ENCODE results near the gene CTNND2.

CTNND2 gene

DNA sequence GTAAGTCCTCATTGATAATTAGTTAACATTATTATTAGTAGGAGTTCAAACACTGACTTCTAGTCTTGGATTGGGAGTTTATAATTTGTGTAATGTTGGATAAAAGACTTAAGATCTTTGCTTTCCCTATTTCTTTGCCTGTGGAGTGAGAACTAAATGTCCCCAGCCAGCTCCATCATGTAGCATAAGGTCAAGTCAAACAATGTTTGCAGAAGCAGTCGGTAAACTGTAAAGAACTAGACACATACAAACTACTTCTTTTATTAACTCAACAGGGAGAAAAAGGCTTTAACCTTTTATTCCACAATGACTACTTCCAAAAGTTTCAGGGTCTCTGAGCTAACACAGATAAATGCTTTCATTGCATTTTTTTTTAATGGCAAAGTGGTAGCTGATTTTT is 192.3 kb downstream of the CTNND2 start:
- no peak overlapping the region for H3K4me3 Mint-ChIP-seq
- no peaks in the 10 kb centered on the region for H3K27me3 Mint-ChIP-seq
- H3K9me3 Mint-ChIP-seq: no peaks in the 10 kb centered on the region
- H3K36me3 Mint-ChIP-seq (ENCODE audit: low read depth): no peaks in the 10 kb centered on the region
- DNase-seq: no peak
- H3K4me1 Mint-ChIP-seq: no peaks in the 10 kb centered on the region
- no peak overlapping the region for H3K27ac Mint-ChIP-seq
- ATAC-seq: no peak

GRCh38 chr5:11709021-11709420 is 195.2 kb downstream of the CTNND2 start:
- ATAC-seq: no peak
- no peaks in the 10 kb centered on the region for H3K4me1 Mint-ChIP-seq
- H3K9me3 Mint-ChIP-seq: no peaks in the 10 kb centered on the region
- DNase-seq: no peak
- H3K27me3 Mint-ChIP-seq: no peaks in the 10 kb centered on the region
- no peak overlapping the region for H3K27ac Mint-ChIP-seq
- H3K4me3 Mint-ChIP-seq: no peak overlapping the region
- H3K36me3 Mint-ChIP-seq (ENCODE audit: low read depth): no peaks in the 10 kb centered on the region

DNA sequence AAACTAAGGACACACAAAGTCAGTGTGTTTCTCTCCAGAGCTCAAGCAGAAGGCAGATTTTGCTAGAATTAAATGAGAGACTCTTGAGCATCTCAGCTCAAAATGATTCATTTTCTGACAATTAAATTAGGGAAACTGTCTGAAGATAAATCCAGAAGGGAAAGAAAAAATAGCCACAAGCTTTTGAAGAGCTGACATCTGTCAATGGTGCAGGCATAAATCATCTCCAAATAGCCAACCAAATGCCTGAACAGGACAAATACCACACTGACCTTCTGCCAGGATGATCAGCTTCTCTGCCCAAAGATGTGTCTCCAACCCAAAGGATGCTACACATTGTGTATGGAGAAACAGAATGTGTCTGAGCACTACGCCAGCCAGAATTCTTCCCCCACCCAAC is 199.3 kb downstream of the CTNND2 start:
- Mint-ChIP-seq H3K4me3 (no peak overlapping the region), H3K9me3 (peaks cover 4% of the 10 kb centered on the region), H3K27me3 (no peaks in the 10 kb centered on the region), H3K27ac (no peak overlapping the region), H3K4me1 (no peaks in the 10 kb centered on the region), H3K36me3 (ENCODE audit: low read depth) (no peaks in the 10 kb centered on the region)
- no peak for DNase-seq
- ATAC-seq: no peak

DNA sequence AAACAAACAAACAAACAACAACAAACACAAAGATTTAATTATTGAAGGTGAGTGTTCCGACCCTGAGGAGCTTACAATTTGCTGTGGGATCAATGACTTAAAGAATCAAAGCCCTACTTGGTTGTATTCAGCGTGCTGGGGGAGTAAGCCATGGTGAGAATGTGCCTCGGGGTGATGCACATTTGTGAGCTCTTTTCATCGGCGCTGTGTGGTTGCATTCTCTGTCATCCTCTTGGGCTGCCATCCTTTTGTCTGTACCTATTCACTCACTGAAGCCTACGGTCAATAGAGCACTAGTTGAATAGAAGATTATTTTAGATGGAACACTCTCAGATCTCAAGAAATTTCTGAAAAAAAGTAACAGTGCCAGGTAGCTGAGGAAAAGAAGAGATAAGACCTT is 203.9 kb downstream of the CTNND2 start:
- H3K9me3 Mint-ChIP-seq: peaks cover 4% of the 10 kb centered on the region
- H3K4me3 Mint-ChIP-seq: no peak overlapping the region
- H3K4me1 Mint-ChIP-seq: no peaks in the 10 kb centered on the region
- H3K27ac Mint-ChIP-seq: no peak overlapping the region
- ATAC-seq (no peak), DNase-seq (no peak)
- H3K27me3 Mint-ChIP-seq: no peaks in the 10 kb centered on the region
- H3K36me3 Mint-ChIP-seq (ENCODE audit: low read depth): no peaks in the 10 kb centered on the region

DNA sequence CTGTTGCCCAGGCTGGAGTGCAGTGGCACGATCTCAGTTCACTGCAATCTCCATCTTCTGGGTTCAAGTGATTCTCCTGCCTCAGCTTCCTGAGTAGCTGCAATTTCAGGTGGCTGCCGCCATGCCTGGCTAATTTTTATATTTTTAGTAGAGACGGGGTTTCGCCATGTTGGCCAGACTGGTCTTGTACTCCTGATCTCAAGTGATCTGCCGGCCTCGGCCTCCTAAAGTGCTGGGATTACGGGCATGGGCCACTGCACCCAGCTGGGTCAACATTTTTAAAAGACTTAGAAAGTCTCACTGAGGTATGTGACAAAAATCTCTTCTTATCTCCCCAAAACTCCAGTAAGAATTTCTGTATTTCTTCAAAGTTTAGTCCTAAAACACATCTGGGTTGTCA is 211.6 kb downstream of the CTNND2 start:
- H3K4me1 Mint-ChIP-seq: no peaks in the 10 kb centered on the region

DNA sequence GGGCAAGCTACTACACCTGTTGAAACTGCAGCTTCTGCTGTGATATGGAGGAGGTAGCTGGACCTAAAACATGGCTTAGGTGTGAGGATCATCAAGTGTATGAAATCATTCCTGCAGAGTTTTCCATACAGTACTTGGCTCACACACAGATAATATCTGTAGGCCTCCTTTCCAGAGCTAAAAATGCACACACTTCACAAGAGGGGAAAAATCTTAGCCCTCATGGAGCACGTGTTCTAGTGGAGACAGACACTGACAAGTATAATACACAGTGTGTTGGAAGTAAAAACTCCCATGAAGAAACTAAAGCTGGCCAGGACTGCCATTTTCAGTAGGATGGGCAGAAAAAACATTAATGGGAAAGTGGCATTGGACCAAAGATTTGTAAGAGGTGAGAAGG is 216.7 kb downstream of the CTNND2 start:
- no peak overlapping the region for H3K27ac Mint-ChIP-seq
- no peaks in the 10 kb centered on the region for H3K36me3 Mint-ChIP-seq (ENCODE audit: low read depth)
- H3K9me3 Mint-ChIP-seq: peaks cover 4% of the 10 kb centered on the region
- DNase-seq (no peak), ATAC-seq (no peak)
- no peak overlapping the region for H3K4me3 Mint-ChIP-seq
- H3K27me3 Mint-ChIP-seq: no peaks in the 10 kb centered on the region
- no peaks in the 10 kb centered on the region for H3K4me1 Mint-ChIP-seq

More for the DNA sequence above, 211.6 kb downstream of the CTNND2 start:
- no peak for ATAC-seq
- no peak for DNase-seq
- no peaks in the 10 kb centered on the region for H3K27me3 Mint-ChIP-seq
- H3K36me3 Mint-ChIP-seq (ENCODE audit: low read depth): no peaks in the 10 kb centered on the region
- peaks cover 4% of the 10 kb centered on the region for H3K9me3 Mint-ChIP-seq
- H3K4me3 Mint-ChIP-seq: no peak overlapping the region
- H3K27ac Mint-ChIP-seq: no peak overlapping the region

- Mint-ChIP-seq H3K4me1 (no peaks in the 10 kb centered on the region), H3K4me3 (no peak overlapping the region), H3K27ac (no peak overlapping the region), H3K9me3 (peaks cover under 1% of the 10 kb centered on the region), H3K36me3 (ENCODE audit: low read depth) (no peaks in the 10 kb centered on the region), H3K27me3 (no peaks in the 10 kb centered on the region)
- ATAC-seq: no peak
- no peak for DNase-seq
Observed at GRCh38 chr5:11684607-11685006, 219.6 kb downstream of the CTNND2 start.

GRCh38 chr5:11683666-11684065 is 220.6 kb downstream of the CTNND2 start:
- Mint-ChIP-seq H3K27me3 (no peaks in the 10 kb centered on the region), H3K9me3 (no peaks in the 10 kb centered on the region), H3K36me3 (ENCODE audit: low read depth) (no peaks in the 10 kb centered on the region), H3K4me1 (no peaks in the 10 kb centered on the region), H3K27ac (no peak overlapping the region), H3K4me3 (no peak overlapping the region)
- DNase-seq (no peak), ATAC-seq (no peak)

- no peaks in the 10 kb centered on the region for H3K27me3 Mint-ChIP-seq
- H3K27ac Mint-ChIP-seq: no peak overlapping the region
- no peaks in the 10 kb centered on the region for H3K36me3 Mint-ChIP-seq (ENCODE audit: low read depth)
- no peak for ATAC-seq
- no peak overlapping the region for H3K4me3 Mint-ChIP-seq
- DNase-seq: no peak
- H3K4me1 Mint-ChIP-seq: no peaks in the 10 kb centered on the region
- H3K9me3 Mint-ChIP-seq: no peaks in the 10 kb centered on the region
Observed at GRCh38 chr5:11681796-11682195, 222.4 kb downstream of the CTNND2 start.

DNA sequence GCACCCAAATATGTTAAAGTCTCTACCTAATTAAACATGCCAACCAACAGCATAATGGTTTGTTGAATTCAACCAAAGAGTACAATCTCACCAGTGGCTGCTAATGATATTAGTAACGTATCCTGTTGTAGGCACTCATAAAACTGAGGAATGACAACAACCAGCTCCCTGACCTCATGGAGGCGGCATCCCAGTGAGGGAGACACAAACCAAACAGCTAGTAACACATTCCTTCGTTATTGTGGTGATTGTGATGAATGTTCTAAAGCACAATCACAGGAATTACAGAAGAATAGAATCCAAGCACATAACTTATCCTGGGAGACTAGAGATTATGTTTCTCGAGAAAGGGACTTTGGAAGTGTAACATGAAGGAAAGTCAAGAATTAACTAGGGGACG is 224.6 kb downstream of the CTNND2 start:
- H3K4me3 Mint-ChIP-seq: no peak overlapping the region
- no peak overlapping the region for H3K27ac Mint-ChIP-seq

DNA sequence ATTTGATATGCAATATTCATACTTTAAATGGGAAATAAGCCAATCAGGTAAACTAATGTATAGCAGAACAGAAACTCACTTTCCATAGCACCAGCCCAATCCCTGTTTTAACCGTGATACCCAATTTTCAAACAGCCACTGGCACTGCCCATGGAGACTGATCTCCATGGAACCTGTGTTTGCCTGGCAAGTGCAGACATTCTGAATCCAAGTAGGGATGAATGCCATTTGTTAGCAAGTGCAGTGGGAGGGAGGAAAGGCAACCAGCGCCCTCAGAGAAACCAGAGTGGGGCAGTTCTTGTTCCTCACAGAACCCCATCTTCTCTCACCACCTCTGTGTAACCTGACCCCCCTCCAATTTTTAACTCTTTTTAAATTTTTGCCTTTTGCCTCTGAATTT is 229.1 kb downstream of the CTNND2 start:
- DNase-seq (no peak), ATAC-seq (no peak)
- Mint-ChIP-seq H3K4me1 (no peaks in the 10 kb centered on the region), H3K36me3 (ENCODE audit: low read depth) (no peaks in the 10 kb centered on the region), H3K4me3 (no peak overlapping the region), H3K27me3 (peaks cover 1% of the 10 kb centered on the region), H3K27ac (no peak overlapping the region), H3K9me3 (peaks cover 10% of the 10 kb centered on the region)

More for the DNA sequence above, 224.6 kb downstream of the CTNND2 start:
- no peaks in the 10 kb centered on the region for H3K27me3 Mint-ChIP-seq
- H3K36me3 Mint-ChIP-seq (ENCODE audit: low read depth): no peaks in the 10 kb centered on the region
- no peak for ATAC-seq
- H3K9me3 Mint-ChIP-seq: no peaks in the 10 kb centered on the region
- DNase-seq: no peak
- H3K4me1 Mint-ChIP-seq: no peaks in the 10 kb centered on the region

GRCh38 chr5:11672385-11673085 is 231.7 kb downstream of the CTNND2 start:
- Mint-ChIP-seq H3K9me3 (peaks cover 16% of the 10 kb centered on the region), H3K36me3 (ENCODE audit: low read depth) (no peaks in the 10 kb centered on the region), H3K4me3 (no peak overlapping the region), H3K27ac (no peak overlapping the region), H3K27me3 (peaks cover 1% of the 10 kb centered on the region), H3K4me1 (no peaks in the 10 kb centered on the region)
- ATAC-seq (no peak), DNase-seq (no peak)

- H3K27me3 Mint-ChIP-seq: no peaks in the 10 kb centered on the region
- no peaks in the 10 kb centered on the region for H3K36me3 Mint-ChIP-seq (ENCODE audit: low read depth)
- no peaks in the 10 kb centered on the region for H3K9me3 Mint-ChIP-seq
Observed at GRCh38 chr5:11658376-11658775, 245.9 kb downstream of the CTNND2 start.

GRCh38 chr5:11656916-11657315 is 247.3 kb downstream of the CTNND2 start:
- DNase-seq (no peak), ATAC-seq (no peak)
- H3K27me3 Mint-ChIP-seq: no peaks in the 10 kb centered on the region
- H3K4me3 Mint-ChIP-seq: no peak overlapping the region
- no peaks in the 10 kb centered on the region for H3K4me1 Mint-ChIP-seq
- H3K27ac Mint-ChIP-seq: no peak overlapping the region
- H3K36me3 Mint-ChIP-seq (ENCODE audit: low read depth): no peaks in the 10 kb centered on the region
- H3K9me3 Mint-ChIP-seq: no peaks in the 10 kb centered on the region

More at GRCh38 chr5:11658376-11658775, 245.9 kb downstream of the CTNND2 start:
- Mint-ChIP-seq H3K4me1 (no peaks in the 10 kb centered on the region), H3K27ac (no peak overlapping the region), H3K4me3 (no peak overlapping the region)
- no peak for DNase-seq
- no peak for ATAC-seq

- Mint-ChIP-seq H3K4me3 (no peak overlapping the region), H3K4me1 (no peaks in the 10 kb centered on the region), H3K9me3 (peaks cover 1% of the 10 kb centered on the region), H3K27me3 (no peaks in the 10 kb centered on the region), H3K36me3 (ENCODE audit: low read depth) (no peaks in the 10 kb centered on the region), H3K27ac (no peak overlapping the region)
- no peak for ATAC-seq
- DNase-seq: no peak
Observed at GRCh38 chr5:11655681-11656080, 248.6 kb downstream of the CTNND2 start.

GRCh38 chr5:11650936-11651335 is 253.3 kb downstream of the CTNND2 start:
- H3K4me3 Mint-ChIP-seq: no peak overlapping the region
- no peaks in the 10 kb centered on the region for H3K27me3 Mint-ChIP-seq
- no peaks in the 10 kb centered on the region for H3K4me1 Mint-ChIP-seq
- no peaks in the 10 kb centered on the region for H3K36me3 Mint-ChIP-seq (ENCODE audit: low read depth)
- no peak for ATAC-seq
- H3K27ac Mint-ChIP-seq: no peak overlapping the region
- peaks cover 8% of the 10 kb centered on the region for H3K9me3 Mint-ChIP-seq
- no peak for DNase-seq

Data from activated naive CD8-positive, alpha-beta T cell treated with anti-CD3 and anti-CD28 coated beads, Interleukin-2, amount 50 U/mL, for 24 hours (primary cell).